Caki2 (cell line): ENCODE results near the gene PRM1. TPM values are rescaled to one million over a fixed set of nuclear protein-coding genes. Genes with fewer than 3 reads are reported as not detected.
"Not testable (repeated sequence)": the region's sequence is repeated elsewhere in the genome, so short reads cannot be mapped to it uniquely, and the experiment has no call there.

Experiments
- DNase-seq: peaks from one replicate; pipeline ENCODE4 v3.0.0-alpha.2; 2015; ENCODE audit warnings: low read depth
- in situ Hi-C: cut with HindIII; loops from 2 replicates; pipeline ENCODE4 v1.10.0; 2016; ENCODE audit warnings: low sequenced_read_pairs, low pct_unique_long_range_greater_than_20kb, mixed read lengths
- total RNA-seq: library from RNA; depleted of rRNA; stranded (reverse); fragments of >200 nt; shearing (Covaris generic); gene quantifications from 2 replicates; pipeline ENCODE4 v1.2.3, GENCODE V29; 2014; ENCODE audit warnings: low replicate concordance

PRM1 gene
- total RNA-seq, 1 experiment from 2014 or later = not detected

- in situ Hi-C loops = no loop called here
- no peak for DNase-seq
Observed at GRCh38 chr16:11301645-11302501, 20.7 kb upstream of the PRM1 start.

- no peak for DNase-seq
- in situ Hi-C loops = no loop called here
Observed at GRCh38 chr16:11300560-11300892, 19.4 kb upstream of the PRM1 start.

DNA sequence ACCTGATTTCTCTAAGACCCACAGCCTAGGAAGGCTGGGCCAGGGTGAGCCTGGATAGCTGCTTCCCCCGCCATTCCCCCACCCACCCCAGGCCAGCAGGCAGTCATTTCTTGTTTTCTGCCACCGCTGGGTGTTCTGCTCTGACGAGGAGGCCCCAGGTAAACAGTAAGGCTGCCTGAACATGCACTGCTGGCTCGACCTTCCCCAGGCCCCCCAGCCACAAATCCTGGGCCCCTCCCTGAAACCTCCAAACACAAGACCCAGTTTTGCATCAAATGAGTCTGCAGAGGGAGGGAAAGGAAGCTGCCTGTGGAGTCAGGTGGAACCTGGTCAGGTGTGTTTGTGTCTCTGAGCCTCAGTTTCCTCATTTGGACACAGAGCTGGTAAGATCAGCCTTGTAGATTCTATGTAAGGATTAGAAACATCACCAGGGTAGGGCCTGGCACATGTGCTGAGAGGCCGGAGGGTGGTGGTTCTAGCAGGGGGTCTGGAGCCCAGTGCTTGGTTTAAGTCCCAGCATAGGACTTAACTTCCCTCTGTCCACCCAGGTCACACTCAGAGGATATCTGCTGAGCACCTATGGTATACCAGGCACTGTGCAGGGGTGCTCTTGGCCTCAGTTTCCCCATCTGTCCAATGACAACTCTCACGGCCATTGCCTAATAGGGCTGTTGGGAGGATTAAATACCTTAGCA lies 18.9 kb upstream of the PRM1 start:
- no peak for DNase-seq
- in situ Hi-C loops = no loop called here

DNA sequence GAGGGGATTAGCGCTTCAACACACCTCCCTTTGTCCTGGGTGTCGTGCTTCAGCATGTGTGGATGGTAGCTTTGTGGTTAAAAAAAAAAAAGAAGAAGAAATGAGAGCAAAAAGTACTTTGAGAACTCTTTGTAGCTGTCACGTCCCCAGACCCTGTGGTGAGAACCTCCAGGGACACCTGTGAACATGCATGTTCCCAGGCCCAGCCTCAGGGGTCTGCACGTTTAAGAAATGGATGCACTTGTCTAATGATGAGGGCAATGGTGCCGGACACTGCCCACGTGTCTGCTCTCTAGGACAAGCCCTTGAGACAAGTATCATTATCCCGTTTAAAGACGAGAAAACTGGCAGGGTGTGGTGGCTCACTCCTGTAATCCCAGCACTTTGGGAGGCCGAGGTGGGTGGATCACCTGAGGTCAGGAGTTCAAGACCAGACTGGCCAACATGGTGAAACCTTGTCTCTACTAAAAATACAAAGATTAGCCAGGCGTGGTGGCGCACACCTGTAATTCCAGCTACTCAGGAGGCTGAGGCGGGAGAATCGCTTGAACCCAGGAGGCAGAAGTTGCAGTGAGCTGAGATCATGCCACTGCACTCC lies 17.9 kb upstream of the PRM1 start:
- in situ Hi-C loops = not testable (repeated sequence)

GRCh38 chr16:11298143-11298900 lies 17.2 kb upstream of the PRM1 start:
- DNase-seq = no peak
- in situ Hi-C loops = no loop called here

More for the DNA sequence above, 17.9 kb upstream of the PRM1 start:
- DNase-seq = not testable (repeated sequence)

DNA sequence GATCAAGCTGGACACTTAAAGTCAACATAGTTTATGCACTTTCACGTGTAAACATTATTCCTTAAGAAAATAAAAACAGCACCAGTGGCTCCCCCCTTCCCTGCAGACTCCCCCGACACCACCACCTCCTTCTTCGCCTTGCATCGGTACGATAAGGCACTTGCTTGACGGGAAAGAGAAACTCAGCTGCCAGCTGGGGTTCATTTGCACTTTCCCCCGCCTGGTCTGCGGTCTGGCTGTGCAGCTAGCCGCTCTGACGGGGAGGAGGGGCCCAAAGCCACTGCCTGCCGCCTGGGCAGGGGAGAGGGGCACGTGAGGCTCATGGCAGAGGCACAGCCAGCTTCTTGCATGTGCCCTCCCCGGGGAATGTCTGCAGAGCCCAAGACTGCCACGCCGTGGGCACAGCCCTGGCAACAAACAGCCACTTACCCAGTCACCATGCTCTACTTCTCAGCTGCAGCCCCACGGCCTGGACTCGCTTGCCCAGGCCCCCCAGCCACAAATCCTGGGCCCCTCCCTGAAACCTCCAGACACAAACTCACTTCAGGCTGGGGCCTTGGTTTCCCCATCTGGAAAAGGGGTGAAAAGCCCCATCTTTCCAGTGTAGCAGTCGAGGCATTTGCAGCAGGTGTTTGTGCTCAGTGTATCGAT lies 16.5 kb upstream of the PRM1 start:
- DNase-seq = peak; percentile 49

GRCh38 chr16:11296706-11297491 lies 15.8 kb upstream of the PRM1 start:
- in situ Hi-C loops = no loop called here

More for the DNA sequence above, 16.5 kb upstream of the PRM1 start:
- in situ Hi-C loops = no loop called here

GRCh38 chr16:11296351-11296705 lies 15.2 kb upstream of the PRM1 start:
- in situ Hi-C loops = no loop called here
- DNase-seq = no peak

More at GRCh38 chr16:11296706-11297491, 15.8 kb upstream of the PRM1 start:
- no peak for DNase-seq

- DNase-seq = no peak
- in situ Hi-C loops = no loop called here
Observed at GRCh38 chr16:11295672-11296071, 14.5 kb upstream of the PRM1 start.

- no peak for DNase-seq
- in situ Hi-C loops = no loop called here
Observed at GRCh38 chr16:11292076-11292748, 11.1 kb upstream of the PRM1 start.

DNA sequence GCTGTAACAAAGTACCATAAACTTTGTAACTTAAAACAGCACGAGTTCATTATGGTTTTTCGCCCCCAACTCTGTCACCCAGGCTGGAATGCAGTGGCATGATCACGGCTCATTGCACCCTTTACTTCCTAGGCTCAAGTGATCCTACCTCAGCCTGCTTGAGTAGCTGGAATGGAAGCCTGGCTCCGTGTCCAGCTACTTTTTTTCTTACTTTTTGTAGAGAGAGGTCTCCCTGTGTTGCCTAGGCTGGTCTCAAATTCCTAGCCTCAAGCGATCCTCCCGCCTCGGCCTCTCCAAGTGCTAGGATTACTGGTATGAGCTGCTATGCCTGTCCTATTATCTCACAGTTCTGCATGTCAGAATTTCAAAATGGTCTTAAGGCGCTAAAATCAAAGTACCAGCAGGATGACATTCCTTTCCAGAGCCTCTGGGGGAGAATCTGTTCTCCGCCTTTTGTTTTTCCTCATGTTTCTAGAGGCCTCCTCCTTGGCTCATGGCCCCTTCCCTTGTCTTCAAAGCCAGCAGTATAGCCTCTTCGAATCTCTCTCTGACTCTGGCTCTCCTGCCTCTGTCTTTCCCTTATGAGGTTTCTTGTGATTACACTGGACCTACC lies 10.1 kb upstream of the PRM1 start:
- in situ Hi-C loops = no loop called here
- no peak for DNase-seq

DNA sequence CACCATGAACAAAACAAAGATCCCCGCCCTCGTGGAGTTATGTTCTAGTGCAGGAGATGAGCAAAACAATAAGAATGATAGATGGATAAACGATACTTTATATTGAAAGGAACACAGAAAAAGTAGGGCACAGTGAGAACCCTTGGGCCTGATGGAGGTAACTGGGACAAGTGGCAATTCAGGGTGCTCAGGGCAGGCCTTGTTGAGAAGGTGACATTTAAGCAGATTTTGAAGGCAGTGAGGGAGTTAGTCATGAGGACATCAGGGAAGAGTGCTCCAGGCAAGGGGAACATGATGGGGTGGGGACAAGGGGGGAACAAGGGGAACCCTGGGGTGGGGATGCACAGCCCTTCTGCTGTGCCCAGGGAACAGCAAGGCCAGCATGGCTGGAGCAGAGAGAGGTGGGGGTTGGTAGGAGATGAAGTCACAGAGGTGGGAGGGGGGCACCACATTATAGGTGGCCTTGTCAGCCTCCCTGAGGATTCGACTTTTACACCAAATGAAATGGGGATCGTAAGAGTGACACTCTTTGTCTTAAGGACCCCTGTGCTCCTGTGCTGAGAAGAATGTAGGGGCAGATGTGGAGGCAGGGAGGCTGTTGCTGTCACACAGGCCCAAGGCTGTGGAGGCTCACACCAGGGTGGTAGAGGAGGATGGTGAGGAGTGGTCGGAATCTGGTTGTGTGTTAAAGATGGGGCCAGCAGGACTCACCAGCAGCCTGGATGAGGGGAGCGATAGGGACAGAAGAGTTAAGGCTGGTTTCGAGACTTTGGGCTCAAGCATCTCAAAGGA lies 9.2 kb upstream of the PRM1 start:
- in situ Hi-C loops = no loop called here
- DNase-seq = no peak

DNA sequence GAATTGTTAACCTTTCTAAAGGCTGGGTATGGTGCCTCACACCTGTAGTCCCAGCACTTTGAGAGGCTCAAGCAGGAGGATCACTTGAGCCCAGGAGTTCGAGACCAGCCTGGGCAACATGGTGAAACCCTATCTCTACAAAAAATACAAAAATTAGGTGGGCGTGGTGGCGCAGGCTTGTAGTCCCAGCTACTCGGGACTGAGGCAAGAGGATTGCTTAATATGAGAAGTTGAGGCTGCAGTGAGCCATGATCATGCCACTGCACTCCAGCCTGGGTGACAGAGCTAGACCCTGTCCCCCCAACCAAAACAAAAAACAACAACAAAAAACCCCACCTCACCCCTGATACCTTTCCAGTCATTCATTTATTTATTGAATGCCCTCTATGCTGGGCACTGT lies 8.6 kb upstream of the PRM1 start:
- in situ Hi-C loops, DNase-seq: not testable (repeated sequence)

- DNase-seq = no peak
- in situ Hi-C loops = no loop called here
Observed at GRCh38 chr16:11289202-11289601, 8.1 kb upstream of the PRM1 start.

DNA sequence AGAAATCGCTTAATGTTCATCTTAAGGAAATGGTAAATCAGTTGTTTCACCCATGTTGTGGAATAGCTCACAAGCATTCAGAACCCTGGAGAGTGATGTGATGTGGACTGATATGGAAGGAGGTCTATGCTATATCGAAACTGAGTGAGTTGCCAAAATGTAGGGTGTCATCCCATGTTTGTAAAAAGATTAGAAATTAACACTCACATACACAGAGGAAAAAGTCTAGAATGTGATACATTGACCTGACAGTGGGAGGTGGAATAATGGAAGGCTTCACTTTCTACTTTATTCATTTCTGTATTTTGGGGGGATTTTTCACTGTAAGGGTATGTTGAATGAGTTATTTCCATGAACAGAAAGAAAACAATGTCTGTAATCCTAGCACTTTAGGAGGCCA lies 4.7 kb upstream of the PRM1 start:
- in situ Hi-C loops = no loop called here
- DNase-seq = no peak

GRCh38 chr16:11283820-11284248 lies 2.7 kb upstream of the PRM1 start:
- in situ Hi-C loops = no loop called here
- no peak for DNase-seq
